Stimulated activated naive CD4-positive, alpha-beta T cell (primary cell): ENCODE data around the gene GSG1L2.

Experiments
- DNase-seq, 6 experiments: peaks; one replicate each; lab custom pipeline; 2025; lab: John Stamatoyannopoulos, UW

The GSG1L2 gene

DNA sequence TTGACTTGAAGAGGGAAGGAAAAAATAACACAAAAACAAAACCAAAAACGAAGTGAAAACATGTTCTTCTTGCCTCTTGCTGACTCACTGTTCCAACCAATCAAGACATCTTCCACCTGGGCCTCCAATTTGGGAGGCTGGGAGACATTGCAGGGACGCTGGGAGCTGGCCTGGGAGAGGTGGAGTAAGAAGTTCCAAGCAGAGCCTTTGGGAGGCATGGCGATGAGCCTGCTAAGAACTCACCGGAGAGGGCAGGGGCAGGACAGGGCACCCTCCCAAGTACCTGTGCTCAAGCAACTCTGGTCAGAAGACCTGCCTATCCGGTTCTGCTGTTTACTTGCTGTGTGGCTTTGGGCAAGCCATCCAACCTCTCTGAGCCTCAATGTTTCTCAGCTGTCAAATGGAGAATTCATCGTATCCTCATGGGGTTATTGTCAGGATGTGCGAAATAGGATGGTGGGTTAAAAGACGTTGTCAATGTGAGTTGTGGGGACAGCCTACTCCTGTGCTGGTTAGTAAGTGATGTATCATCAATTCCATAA is 3.0 kb upstream of the GSG1L2 start:
- DNase-seq: no peak

DNA sequence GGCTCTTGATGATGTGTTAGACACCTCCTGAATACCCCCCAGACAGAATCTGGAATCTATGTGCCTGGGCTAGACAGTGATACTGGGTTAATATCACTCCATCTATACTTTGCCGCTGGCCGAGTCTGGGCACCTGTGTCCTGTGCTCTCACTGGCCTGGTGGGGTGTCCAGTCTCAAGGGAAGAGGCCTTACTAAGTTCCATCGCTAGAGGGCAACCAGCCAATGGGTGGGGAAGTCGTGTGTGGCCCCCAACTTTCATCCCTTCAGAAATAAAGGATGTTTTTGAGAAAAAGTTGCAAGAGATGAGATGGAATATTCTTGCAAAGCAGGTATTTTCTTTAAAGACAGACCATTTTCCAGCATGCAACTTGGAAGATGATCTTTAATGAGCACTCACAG is 2.2 kb upstream of the GSG1L2 start:
- DNase-seq: no peak

DNA sequence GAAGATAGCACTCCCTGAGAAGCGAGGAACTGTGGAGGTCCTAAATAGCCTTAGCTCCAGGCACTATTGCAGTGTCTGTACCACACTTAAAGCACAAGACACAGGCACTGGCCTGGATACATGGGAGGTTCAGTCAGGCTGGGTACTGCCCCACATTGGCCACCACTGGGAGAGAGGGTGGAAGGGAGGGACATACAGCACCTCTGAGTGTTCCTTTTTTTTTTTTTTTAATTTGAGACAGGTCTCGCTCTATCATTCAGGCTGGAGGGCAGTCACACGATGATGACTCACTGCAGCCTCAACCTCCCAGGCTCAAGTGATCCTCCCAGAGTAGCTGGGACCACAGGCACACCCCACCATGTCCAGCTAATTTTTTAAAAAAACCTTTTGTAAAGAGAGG is 1.4 kb downstream of the GSG1L2 start:
- DNase-seq: no peak

DNA sequence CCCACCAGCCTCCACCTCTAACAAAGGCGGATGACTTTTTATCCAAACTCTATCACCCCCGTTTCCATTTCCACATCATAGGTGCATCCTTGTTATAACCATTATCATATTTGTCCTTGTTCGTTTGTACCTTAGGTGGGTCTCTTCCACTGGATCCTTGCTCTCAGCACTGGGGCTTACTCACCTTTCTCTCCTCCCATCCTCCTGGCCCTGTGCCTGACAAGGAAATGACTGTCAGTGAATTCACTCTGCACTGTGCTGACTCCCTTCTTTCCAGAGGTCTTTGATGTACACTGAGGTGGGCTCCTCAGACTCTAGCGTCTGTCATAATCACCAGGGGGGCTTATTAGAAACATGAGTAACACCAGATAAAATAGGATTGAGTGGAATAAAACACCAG is 3.1 kb downstream of the GSG1L2 start:
- DNase-seq: no peak

- DNase-seq: no peak
Measured at GRCh38 chr17:9817086-9817485, 4.8 kb downstream of the GSG1L2 start.

- no peak for DNase-seq
Measured at GRCh38 chr17:9816472-9816871, 5.4 kb downstream of the GSG1L2 start.

GRCh38 chr17:9814337-9814945 is 7.4 kb downstream of the GSG1L2 start:
- no peak for DNase-seq

GRCh38 chr17:9813166-9813565 is 8.7 kb downstream of the GSG1L2 start:
- DNase-seq: no peak

- no peak for DNase-seq
Measured at GRCh38 chr17:9811537-9811936, 10.3 kb downstream of the GSG1L2 start.

DNA sequence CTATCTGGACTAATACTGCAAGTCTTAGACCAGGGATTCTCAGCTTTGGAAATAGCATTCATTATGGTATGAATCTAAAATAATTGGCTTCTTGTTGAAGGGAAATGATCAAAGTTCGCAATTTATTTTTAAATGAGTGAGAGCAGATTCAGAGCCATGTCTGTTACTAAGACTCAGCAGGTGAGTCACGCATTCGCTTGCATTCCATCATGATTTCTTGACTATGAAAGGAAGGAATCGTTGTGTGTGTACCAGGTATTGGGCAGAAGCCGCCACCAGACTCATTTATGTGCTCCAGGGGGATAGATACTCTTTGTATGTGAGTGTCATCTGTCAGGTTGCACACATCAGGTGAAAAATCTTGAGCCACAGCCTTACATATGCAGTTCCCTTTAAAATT is 10.8 kb downstream of the GSG1L2 start:
- no peak for DNase-seq

GRCh38 chr17:9810100-9810949 is 11.6 kb downstream of the GSG1L2 start:
- DNase-seq: no peak

GRCh38 chr17:9809409-9809808 is 12.5 kb downstream of the GSG1L2 start:
- no peak for DNase-seq

GRCh38 chr17:9806699-9807098 is 15.2 kb downstream of the GSG1L2 start:
- DNase-seq: no peak

- no peak for DNase-seq
Measured at GRCh38 chr17:9805769-9806168, 16.1 kb downstream of the GSG1L2 start.

- no peak for DNase-seq
Measured at GRCh38 chr17:9802697-9803096, 19.2 kb downstream of the GSG1L2 start.

GRCh38 chr17:9802294-9802693 is 19.6 kb downstream of the GSG1L2 start:
- DNase-seq: no peak

- DNase-seq: no peak
Measured at GRCh38 chr17:9801505-9801904, 20.4 kb downstream of the GSG1L2 start.

DNA sequence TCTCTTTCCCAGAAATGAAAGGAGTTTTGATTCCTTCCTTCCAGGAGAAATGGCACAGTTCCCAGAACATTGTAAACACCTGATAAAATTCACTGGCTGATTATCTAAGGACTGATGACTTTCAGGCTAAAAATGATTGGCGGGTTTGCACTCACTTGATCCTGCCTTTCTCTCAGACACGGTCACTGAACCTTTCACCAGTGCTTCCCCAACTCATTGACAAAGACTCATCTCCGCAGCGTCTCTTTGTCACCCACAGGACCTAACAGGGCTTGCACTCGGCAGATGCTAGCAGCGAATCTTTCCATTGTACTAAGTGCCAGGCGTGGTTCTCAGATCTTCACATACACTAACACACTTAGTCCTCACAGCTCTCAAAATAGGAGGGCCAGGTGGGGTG is 23.2 kb downstream of the GSG1L2 start:
- DNase-seq: no peak

GRCh38 chr17:9798008-9798407 is 23.9 kb downstream of the GSG1L2 start:
- no peak for DNase-seq

GRCh38 chr17:9792181-9792840 is 29.6 kb downstream of the GSG1L2 start:
- DNase-seq: no peak

- DNase-seq: no peak
Measured at GRCh38 chr17:9790889-9791876, 30.7 kb downstream of the GSG1L2 start, which contains the start of gene DHRS7C. Gene DHRS7C, minus strand, starts transcription at chr17:9791592. Its CDS starts 308 bp downstream, at chr17:9791284.

GRCh38 chr17:9790316-9790715 is 31.6 kb downstream of the GSG1L2 start:
- no peak for DNase-seq
